ENCODE results near the gene FAM227B.

FAM227B gene

DNA sequence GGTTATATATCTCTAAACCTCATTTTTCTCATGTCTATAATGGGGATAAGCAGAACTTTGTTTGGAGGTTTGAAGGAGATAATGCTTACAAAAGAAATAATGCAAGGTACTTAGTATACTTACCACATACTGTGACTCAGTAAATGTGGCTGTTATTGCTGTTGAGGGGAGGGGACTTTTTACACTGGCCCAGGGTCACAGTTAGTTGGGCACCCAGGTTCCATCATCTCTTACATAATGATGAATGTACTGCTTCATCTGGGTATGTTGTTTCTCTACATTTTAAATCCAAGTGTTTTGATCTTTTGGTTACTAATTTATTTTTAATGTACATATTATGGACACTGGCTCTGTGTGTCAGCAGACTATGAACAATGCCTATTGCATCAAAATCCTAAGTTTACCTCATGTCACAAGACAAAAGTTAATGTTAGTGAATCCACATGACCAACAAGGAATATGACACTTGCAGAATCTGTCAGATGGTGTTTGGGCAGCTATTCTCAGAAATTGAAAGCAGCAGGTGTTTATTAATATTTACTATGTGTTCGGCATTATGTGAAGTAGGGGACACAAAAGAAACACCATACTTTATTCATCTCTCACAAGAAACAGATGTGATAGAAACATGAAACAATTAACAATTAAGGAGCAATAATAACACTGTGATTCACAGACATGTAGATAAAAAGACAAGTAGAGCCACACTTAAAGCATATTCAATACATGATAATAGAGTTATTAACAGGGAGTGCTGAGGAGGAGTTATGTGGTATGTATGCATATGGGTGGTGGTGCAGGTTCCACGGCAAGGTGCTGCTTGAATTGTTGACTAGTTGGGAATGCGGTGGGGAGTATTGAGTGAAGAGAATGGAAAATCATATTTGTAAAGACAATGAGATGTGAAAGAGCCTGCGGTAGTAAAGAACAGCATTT lies 340.8 kb downstream of the FAM227B start:
- Histone ChIP-seq H3K79me1 (ENCODE audit: low read length) (no peaks in the 10 kb centered on the region), H3K79me2 (ENCODE audit: control insufficient read depth, insufficient read depth, low read length) (no peaks in the 10 kb centered on the region), H3K23ac (ENCODE audit: low read length) (no peak overlapping the region), H3K27me3 (ENCODE audit: insufficient read depth, low read length, poor library complexity) (no peaks in the 10 kb centered on the region), H4K5ac (ENCODE audit: low read length) (no peak overlapping the region), H2BK120ac (ENCODE audit: low read depth, low read length) (no peak overlapping the region), H3K4me3 (ENCODE audit: low read length) (no peak overlapping the region), H2BK15ac (replicated peaks; ENCODE audit: low read depth) (no peak overlapping the region), H3K9ac (ENCODE audit: low read length) (no peak overlapping the region), H2AK5ac (ENCODE audit: low read length) (no peak overlapping the region), H3K18ac (ENCODE audit: low read length) (no peak overlapping the region), H3K56ac (ENCODE audit: low read length) (no peak overlapping the region), H3K4me2 (ENCODE audit: low read length) (no peak overlapping the region), H3K4ac (ENCODE audit: low read depth, low read length) (no peak overlapping the region), H3K27ac (ENCODE audit: low read depth, low read length) (no peak overlapping the region), H3K4me1 (ENCODE audit: control insufficient read depth, low read depth, low read length) (no peaks in the 10 kb centered on the region), H4K8ac (ENCODE audit: low read depth, low read length) (no peak overlapping the region), H2BK5ac (ENCODE audit: low read length) (no peak overlapping the region), H3K36me3 (ENCODE audit: control insufficient read depth, insufficient read depth, low read length) (no peaks in the 10 kb centered on the region)
- no peak for DNase-seq
- 100% methylated on average over 2 of the region's 4 CpGs for WGBS (ENCODE audit: extremely low coverage, insufficient coverage, low lambda C conversion rate)

DNA sequence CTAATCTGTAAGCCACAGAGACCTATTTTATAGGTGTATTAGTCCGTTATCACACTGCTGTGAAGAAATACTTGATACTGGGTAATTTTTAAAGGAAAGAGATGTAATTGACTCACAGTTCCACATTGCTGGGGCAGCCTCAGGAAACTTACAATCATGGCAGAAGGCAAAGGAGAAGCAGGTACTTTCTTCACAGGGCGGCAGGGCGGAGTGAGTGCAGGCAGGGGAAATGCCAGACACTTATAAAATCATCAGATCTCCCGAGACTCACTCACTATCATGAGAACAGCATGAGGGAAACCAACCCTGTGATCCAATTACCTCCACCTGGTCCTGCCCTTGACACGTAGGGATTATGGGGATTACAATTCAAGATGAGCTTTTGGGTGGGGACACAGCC lies 341.9 kb downstream of the FAM227B start:
- H3K4me1 ChIP-seq (ENCODE audit: control insufficient read depth, low read depth, low read length) = no peaks in the 10 kb centered on the region
- no peak overlapping the region for H2BK5ac ChIP-seq (ENCODE audit: low read length)
- H3K79me2 ChIP-seq (ENCODE audit: control insufficient read depth, insufficient read depth, low read length) = no peaks in the 10 kb centered on the region
- H3K9ac ChIP-seq (ENCODE audit: low read length) = no peak overlapping the region
- no peak overlapping the region for H3K4ac ChIP-seq (ENCODE audit: low read depth, low read length)
- no peaks in the 10 kb centered on the region for H3K79me1 ChIP-seq (ENCODE audit: low read length)
- peak; percentile 41 for DNase-seq
- H3K18ac ChIP-seq (ENCODE audit: low read length) = no peak overlapping the region
- no peak overlapping the region for H3K4me2 ChIP-seq (ENCODE audit: low read length)
- no peak overlapping the region for H3K23ac ChIP-seq (ENCODE audit: low read length)
- no peak overlapping the region for H4K5ac ChIP-seq (ENCODE audit: low read length)
- no peak overlapping the region for H3K4me3 ChIP-seq (ENCODE audit: low read length)
- no peak overlapping the region for H2AK5ac ChIP-seq (ENCODE audit: low read length)
- no peaks in the 10 kb centered on the region for H3K36me3 ChIP-seq (ENCODE audit: control insufficient read depth, insufficient read depth, low read length)
- H3K27me3 ChIP-seq (ENCODE audit: insufficient read depth, low read length, poor library complexity) = no peaks in the 10 kb centered on the region
- no peak overlapping the region for H2BK15ac ChIP-seq (replicated peaks; ENCODE audit: low read depth)
- WGBS (ENCODE audit: extremely low coverage, insufficient coverage, low lambda C conversion rate) = no CpG with 5 or more reads among the region's 5 CpGs
- no peak overlapping the region for H4K8ac ChIP-seq (ENCODE audit: low read depth, low read length)
- no peak overlapping the region for H3K56ac ChIP-seq (ENCODE audit: low read length)
- no peak overlapping the region for H2BK120ac ChIP-seq (ENCODE audit: low read depth, low read length)
- H3K27ac ChIP-seq (ENCODE audit: low read depth, low read length) = no peak overlapping the region
